GM18519 (cell line): ENCODE measurements around the gene CDCP1.

Experiments
- ATAC-seq: cut with Tn5 transposase; IDR thresholded peaks from one replicate; pipeline ENCODE4 v1.9.1; 2021; ENCODE audit warnings: mild to moderate bottlenecking, moderate library complexity; ENCODE audit not compliant: unreplicated experiment, low FRiP score

Gene CDCP1, protein sequence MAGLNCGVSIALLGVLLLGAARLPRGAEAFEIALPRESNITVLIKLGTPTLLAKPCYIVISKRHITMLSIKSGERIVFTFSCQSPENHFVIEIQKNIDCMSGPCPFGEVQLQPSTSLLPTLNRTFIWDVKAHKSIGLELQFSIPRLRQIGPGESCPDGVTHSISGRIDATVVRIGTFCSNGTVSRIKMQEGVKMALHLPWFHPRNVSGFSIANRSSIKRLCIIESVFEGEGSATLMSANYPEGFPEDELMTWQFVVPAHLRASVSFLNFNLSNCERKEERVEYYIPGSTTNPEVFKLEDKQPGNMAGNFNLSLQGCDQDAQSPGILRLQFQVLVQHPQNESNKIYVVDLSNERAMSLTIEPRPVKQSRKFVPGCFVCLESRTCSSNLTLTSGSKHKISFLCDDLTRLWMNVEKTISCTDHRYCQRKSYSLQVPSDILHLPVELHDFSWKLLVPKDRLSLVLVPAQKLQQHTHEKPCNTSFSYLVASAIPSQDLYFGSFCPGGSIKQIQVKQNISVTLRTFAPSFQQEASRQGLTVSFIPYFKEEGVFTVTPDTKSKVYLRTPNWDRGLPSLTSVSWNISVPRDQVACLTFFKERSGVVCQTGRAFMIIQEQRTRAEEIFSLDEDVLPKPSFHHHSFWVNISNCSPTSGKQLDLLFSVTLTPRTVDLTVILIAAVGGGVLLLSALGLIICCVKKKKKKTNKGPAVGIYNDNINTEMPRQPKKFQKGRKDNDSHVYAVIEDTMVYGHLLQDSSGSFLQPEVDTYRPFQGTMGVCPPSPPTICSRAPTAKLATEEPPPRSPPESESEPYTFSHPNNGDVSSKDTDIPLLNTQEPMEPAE

DNA sequence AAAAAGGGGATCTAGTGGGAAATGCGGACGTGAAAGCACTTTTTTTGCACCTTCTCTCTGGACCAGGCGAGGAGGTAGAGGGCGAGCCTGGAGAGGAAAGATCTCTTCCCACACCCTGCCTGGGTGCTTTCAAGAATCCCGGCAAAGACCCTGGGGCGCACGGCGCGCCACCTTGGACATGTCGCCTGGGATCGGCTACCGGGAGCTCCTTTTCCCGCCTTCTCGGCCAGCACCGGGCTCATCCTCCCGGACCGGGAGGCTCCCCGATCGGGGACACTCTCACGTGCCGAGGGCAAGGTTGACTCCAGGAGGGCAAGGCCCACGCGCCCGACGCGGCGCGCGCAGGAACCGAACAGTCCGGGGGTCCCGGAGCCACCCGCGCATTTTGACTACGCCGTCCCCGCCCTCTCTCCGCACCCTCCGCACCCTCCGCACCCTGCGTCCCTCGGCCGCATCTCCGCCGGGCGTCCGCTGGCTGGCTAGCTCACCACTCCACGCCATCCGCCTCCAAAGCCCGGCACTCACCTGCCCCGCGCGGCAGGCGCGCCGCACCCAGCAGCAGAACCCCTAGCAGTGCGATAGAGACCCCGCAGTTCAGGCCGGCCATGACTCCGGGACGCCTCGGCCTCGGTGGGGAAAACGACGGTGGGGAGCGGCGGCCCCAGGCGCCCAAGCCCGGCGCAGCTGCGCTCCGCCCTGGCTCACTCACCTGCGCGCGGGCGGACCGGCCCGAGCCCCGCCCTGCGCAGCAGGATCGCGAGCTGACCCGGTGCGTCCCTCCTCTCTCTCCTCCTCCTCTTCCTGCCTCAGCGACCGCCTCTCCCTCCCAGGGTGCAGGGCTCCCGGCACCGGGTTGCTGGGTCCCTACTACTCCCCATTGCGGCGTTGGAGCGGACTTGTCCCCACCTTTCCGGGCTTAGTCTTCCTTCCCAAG lies at the start of gene CDCP1:
Gene CDCP1, minus strand, starts transcription at position 698 of the 934 bp plus-strand sequence. Its CDS starts 91 bp downstream, at position 607.
- no peak for ATAC-seq

DNA sequence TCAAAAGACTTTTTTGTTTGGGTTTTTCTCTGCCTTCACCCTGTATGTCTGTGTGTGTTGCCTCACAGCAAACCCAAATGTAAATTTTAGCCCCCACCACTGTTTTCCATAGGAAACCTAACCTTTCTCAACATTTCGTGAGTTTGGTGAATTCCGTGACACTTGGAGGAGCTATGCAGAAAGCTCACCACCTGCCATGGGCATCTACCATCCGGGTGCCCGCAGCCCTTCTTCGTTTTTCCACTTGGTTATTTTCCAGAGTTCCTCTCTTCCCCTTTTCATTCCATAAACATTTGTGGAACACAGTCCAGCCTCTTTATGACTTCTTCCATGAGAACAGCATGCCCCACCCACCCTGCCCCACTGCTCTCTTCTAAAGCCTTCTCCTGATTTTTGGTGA lies 48.6 kb upstream of the CDCP1 start:
- ATAC-seq, result no peak

DNA sequence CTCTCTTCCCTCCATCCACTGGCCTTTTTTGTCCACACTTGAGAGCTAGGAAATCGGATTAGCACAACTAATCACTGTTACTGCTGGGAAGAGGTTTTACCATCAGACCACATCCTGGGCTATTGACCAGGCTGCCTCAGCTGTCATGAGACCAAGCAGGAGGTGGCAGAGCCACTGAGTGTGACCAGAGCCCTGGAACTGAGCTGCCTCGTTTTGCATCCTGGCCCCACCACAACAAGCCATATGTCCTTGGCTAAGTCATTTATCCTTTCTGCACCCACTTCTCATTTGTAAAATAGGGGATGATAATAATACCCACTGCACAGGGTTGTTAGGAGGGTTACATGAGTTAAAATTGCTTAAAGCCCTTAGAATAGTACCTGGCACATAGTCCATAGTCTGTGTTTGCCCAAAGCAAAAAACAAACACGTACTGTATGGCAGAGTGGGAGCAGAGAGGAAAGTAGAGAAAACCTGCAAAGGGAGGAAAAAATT lies 45.8 kb upstream of the CDCP1 start:
- ATAC-seq, result no peak

DNA sequence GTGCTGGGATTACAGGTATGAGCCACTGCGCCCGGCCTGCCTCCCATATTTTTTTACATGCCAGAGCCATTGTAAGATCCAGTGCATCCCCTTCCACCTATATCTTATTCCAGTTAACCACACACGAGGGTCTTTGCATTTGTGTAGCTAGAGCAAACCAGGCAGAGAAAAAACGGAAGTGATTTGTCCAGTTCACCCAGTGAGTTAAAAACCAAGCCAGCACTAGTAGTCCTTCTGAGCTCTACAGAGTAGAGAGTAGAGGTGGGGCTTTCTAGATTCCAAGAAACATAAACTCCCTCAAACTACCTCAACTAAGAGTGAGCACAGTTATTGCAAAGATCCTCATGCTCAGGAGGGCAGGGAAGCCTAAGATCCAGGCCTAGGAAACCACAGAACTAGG lies 45.2 kb upstream of the CDCP1 start:
- no peak for ATAC-seq

DNA sequence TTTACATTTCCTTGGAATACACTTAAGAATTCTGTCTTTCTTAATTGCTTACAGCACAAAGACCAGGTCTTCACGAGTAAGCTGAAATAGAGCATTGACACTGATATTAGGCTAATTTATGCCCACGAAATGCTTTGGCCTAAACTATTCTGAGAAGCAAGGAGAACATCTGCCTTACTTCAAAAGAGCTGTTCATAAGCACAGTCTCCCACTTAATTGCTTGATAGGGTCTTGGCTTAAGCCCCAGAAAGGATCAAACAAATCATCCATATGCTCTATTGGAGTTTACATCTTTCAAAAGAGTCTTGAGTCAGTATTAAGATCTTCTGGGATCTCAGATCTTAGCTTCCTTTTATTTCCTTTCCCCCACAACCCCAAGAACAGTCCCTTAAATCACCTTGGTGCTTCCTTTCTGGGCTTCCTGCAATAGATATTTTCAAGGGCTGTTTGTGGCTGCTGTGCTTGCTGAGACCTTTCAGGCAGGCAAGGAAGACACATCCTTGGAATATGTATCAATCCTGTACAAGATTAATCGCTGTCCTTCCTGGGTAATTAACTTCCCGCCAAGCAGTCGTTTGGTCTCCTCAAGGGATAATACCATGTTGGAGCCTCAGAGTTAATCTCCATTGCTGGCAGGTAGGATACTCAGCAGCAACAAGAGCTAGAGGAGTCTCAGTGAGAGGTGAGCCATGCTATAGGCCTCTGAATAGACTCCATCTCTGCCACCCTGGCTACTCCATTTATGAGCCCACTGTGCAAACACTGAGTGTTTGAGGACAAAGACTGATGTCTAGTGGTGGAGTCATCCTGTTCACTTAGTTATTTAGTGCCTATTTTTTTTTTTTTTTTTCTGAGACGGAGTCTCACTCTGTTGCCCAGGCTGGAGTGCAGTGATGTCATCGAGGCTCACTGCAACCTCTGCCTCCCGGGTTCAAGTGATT lies 42.8 kb upstream of the CDCP1 start:
- no peak for ATAC-seq

DNA sequence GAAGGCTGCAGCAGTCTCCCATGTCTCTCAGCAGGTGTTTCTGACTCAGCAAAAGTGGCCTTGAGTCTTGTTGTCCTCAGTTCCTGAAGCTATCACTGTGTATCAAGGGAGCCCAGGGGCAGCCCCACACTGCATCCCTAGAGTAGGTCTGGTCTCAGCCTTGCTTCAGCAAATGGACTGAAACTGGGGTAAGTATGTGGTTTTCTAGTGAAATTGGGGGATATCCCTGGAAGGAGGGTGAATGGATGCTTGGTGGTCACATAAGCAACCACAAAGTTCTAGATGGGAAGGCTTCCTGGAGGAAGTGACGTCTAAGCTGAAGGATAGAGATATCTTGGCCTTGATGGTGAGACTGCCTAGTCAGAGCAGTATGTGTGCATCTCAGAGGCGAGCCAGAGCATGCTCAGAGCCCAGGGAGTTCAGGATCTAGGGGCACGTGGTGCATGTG lies 41.5 kb upstream of the CDCP1 start:
- no peak for ATAC-seq

DNA sequence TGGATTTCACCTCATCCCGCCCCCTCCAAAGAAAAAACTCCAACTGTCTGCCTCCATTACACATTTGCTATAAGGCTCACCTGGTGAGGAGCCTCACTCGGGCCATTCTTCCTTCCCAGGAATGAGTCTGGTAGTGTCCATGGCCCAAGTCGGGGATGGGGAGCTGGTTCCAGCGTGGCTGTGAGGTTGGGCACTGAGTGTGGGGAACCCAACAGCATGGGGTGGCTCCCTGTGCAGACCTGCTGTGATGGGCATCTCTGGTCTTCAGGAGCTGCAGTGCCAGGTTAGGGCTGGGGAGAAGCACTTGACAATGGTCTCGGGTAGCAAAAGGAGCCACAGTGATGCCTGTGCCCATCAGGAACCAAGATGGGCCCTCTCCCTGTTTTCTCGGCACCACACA lies 40.7 kb upstream of the CDCP1 start:
- ATAC-seq, result no peak

DNA sequence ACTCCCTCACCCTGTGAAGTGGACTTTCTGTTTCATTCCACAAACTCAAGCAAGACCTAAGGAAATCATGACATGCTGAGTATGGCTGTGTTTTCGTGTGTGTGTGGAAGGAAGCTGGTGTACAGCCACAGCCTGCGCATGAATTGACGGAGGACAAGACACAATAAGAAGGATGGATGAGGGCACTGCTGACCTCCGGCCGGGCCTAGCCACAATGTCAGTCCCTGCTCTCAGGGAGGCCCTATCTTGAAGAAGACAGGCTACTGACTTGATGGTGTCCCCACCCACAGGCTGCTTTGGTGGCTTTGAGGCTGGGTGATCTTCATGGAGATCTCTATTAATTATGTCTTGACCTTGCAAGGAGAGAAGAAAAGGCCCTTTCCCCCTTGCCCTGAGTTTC lies 39.3 kb upstream of the CDCP1 start:
- ATAC-seq, result no peak

DNA sequence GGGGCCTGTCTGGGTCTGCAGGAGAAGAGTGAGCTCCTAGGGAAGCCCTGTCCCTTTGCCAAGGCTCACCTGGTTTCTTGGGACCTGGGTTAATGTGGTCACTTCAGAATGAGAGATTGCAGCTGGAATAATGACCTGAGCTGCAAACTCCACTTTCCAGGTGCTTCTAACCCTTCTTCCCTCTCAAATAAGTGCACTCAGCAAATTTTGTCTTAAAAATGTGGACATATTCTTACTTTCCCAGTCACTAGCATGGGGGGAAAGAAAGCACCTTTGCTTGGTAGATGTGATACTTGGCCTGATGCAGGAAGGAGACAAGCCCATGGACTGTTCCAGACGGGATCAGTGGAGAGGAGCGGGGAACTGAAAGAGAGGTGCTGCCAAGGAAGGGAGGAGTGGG lies 38.9 kb upstream of the CDCP1 start:
- no peak for ATAC-seq

DNA sequence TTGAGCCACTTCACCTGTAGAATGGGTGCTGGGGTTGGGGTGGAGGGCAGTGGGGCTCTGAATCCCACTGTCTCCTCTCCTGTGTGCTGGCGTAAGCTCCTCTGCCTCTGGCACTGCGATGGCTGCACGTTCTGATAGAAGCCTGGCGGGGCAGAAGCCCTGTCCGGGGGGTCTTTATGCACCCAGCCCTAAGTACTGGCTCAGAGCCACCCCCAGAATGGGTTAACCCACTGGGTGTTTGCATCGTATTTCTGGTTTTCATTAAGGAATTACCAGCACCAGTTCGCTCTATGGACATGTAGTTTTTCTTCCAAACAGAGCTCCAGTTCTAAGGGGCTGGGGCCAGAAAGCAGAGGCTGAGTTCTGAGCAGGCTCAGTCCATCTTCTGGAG lies 37.7 kb upstream of the CDCP1 start:
- no peak for ATAC-seq

DNA sequence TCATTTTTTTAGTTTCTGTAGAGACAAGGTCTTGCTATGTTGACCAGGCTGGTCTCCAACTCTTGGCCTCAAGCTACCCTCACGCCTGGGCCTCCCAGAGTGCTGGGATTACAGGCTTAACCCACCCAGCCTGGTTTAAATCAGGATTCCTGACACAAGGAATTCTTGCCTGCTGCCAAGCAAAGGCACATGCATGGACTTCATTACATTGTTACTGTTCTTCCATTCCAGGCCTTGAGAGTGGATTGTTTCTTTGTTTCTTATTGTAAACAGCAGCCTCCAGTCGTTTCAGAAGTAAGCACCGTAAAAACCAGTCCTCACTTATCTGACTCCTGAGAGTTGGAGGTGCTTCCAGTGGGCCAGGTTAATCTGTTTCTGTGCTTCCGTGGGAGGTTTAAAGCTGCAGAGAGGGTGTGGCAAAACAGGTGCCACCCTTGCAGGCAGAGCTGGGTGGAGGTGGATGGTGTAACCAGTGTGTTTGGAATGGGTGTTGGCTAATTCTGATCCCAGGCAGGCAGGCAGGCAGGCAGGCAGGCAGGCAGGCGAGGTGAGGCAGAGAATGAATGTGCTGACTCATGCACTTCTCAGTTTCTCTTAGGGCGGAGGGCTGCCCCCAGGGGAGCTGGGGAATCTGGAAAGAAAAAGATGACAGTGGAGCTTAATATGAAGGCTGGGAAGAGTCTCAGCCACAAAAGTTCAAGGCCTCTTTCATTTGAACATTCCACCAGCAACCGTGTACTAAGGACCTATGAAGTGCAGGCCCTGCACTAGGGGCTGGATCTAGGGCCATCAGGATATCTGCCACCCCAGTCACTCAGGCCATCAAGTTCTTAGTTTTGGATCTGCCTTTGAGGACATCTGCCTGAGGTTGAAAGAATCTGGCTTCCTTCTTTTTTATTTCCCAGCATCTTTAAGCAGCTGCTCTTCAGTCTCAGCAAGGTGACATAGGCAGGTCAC lies 37.0 kb upstream of the CDCP1 start:
- no peak for ATAC-seq

DNA sequence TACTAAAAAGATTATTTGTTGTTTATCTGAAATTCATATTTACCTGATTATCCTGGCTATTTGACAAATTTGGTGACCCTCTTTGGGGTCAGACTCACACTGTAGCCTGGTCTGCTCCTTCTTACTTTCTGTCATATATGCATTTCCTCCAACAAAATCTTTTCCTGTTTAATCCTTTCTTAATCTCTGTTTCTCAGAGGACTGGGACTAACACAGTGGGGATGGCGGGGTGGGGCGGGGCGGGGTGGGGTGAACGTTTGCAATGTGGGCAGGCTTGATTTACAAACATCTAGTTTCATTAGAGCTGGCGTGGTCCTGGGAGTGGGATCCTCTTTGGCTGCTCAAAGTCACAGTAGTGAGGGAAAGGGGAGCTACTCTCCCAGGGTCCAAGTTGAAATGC lies 35.3 kb upstream of the CDCP1 start:
- ATAC-seq, result no peak

DNA sequence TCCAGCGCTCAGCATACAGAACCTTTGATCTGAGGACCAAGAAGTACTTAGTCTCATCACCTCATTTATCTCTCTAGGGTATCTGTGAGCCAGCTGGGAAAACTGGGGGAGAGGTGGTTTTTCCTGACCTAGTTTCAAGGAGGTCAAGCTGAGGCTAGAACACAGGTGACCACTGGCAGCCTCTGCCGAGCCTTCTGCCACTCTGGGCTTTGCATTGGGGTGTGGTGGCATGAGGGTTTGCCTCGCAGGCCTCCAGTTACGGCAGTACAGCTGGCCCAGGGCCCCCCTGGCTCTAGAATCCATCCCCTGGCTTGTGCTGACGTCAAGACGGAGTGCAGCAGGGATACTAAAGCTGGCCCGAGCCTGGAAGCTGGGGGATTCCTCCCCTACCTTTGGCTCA lies 34.7 kb upstream of the CDCP1 start:
- no peak for ATAC-seq

DNA sequence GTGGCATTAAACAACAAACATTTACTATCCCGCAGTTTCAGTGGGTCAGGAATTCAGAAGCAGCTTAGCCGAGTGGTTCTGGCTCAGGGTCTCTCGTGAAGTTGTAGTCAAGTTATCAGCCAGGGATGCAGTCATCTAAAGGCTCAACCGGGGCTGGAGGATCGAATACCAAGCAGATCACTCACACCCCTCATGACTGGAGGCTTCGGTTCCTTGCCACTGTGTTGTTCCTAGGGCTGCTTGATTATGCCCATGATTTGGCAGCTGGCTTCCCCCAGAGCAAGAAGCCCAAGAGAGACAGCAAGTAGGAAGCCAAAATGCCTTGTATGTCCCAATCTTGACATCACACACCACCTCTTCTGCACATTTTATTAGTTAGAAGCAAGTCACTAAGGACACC lies 33.9 kb upstream of the CDCP1 start:
- ATAC-seq, result no peak

DNA sequence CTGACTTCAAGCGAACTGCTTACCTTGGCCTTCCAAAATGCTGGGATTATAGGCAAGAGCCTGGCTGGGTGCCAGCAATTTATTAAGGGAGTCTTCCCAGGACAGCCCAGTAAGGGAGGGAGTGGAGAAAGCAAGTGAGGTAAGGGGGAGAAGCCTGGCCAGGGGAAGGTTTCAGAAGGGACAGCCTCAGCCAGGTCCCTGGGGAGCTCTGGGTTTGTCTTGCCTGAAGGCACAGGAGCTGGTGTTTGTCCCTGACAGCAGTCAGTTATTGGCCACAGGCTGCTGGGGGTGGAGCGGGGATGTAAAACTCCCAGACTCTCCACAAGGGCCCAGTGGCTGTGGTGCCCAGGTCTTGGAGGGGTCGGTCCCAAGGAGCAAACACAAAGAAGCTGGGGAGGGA lies 33.0 kb upstream of the CDCP1 start:
- ATAC-seq, result no peak

DNA sequence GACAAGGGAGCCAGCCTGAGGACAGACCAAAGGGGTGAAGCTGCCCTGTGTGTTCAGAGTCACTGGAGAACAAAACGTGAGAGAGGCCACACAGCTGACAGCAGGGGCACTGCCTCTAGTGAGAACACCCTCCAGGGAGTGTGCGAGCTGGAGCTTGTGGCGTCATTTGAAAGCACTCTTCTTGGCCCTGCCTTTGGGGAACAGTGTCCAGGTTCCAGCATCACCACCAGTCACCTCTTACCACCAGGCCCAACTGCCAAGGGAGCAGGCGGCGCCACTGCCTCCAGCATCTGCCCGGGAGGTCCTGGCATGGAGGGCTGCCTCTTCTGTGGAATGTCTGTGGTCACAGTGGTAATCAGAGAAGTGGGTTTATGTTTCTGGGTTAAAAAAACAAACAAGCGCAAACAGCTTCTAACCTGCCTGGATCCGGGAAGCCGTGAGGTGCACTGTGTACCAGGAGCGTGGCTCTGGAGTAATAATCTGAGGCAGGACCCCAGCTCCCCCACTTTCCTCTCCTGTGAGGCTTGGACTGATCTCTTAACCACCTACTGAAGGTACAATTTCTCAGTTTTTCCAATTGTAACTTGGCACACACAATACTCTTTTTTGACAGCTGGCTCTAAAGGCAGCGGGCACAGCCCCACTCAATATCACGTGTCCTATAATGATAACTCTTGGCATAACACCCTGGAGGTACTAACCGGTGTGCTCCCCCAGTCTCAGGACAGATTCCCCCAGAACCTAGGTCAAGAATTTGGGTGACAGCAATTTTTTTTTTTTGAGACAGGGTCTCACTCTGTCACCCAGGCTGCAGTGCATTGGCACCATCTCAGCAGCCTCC lies 32.2 kb upstream of the CDCP1 start:
- no peak for ATAC-seq

DNA sequence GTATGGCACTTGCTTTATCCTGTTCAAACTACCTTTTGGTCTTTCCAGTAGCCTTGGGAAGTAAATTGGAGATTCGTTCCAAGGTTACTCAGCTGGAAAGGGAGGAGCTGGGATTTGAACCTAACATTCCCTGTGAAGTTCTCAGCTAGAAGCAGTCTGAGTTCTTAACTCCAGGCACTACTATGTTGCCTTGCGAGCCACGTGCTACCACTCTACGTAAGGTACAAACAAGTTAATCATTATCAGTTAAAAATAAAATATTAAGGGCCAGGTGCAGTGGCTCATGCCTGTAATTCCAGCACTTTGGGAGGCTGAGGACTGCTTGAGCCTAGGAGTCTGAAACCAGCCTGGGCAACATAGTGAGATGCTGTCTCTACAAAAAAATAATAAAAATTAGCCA lies 30.7 kb upstream of the CDCP1 start:
- no peak for ATAC-seq
